ENCODE results near the gene NR2C2. TPM values are rescaled to one million over a fixed set of nuclear protein-coding genes. Genes with fewer than 3 reads are reported as not detected.
"Not testable (repeated sequence)": the region's sequence is repeated elsewhere in the genome, so short reads cannot be mapped to it uniquely, and the experiment has no call there.

NR2C2 gene
- total RNA-seq, 1 donor from 2014 or later = 61.5 TPM

DNA sequence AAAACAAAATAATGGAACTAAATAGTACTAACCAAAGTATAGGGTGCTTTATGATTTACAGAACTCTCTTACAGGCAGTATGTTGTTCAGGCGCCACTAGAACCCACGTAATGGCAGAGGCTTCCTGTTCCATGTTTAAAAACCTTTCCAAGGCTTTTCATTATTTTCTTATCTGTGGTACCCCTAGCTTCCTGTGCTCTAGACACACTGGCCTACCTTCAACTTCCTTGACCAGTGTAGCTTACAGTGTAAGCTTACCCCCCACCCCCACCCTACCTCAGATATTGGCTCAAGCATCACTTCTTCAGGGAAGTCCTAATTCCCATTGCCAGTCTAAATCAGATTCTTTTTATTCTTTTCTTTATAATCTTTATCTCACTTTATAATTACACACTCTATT is 2.9 kb downstream of the NR2C2 start:
- intact Hi-C loops (cut with micrococcal nuclease) = no loop called here

DNA sequence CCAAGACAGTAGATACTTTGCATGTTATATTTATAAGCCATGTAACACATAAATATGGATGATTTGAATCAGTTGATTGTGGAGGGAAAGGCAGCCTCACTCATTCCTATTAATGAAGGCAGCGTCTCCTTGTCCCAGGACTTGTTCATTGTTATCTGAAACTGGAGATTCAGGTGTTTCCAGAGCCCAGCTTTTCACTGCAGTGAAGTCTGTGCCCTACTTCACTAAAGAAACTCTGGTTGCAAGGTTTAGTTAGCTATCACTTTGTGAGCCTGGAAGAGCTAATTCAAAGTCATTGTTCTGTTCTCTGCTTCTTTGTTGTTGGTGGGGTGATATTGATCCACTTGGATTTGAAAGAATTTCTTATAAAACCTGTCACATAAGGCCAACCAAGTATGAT is 9.8 kb downstream of the NR2C2 start:
- intact Hi-C loops (cut with micrococcal nuclease) = no loop called here

DNA sequence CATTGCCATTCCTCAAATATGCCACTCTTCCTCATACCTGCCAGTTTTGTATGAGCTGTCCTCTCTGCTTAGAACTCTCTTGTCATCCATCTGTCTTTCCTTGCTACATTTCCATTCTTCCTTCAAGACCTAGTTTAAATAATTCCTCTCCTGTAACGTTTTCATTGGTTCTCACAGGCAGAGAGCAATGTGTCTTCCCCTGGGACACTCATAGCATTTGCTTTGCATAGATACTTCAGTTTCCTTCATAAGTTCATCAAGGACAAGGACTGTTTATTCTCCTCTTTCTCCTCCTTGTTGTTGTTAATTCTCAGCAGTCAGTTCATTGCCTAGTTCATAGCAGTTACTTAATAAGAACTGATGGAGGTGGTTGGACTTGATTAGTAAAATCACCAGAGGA is 10.5 kb downstream of the NR2C2 start:
- intact Hi-C loops (cut with micrococcal nuclease) = loop anchor here (1.0 kb wide), 1 partner anchor 33 kb away; no protein-coding TSS in a partner anchor

- intact Hi-C loops (cut with micrococcal nuclease) = loop anchor here (1.0 kb wide), 1 partner anchor 11 kb away; no protein-coding TSS in a partner anchor
Observed at GRCh38 chr3:14959359-14959943, 12.1 kb downstream of the NR2C2 start.

DNA sequence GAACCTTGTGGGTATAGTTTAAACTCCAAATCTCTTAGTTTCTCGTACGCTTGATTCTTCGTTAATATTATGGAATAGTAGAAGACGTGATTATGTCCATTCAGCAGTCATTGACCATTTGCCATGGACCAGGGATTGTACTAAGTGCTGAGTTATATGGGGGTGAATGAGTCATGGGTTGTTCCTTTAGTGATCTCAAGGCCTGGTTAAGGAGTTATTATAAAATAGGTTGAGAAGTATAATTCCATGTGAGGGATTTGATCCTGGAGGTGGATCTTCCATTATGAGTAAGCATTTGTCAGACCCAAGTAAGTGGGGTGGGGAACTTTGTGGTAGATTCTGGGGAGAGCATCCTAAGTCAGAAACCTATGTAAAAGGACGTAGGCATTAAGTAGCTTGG is 15.4 kb downstream of the NR2C2 start:
- intact Hi-C loops (cut with micrococcal nuclease) = no loop called here

GRCh38 chr3:14967285-14967684 is 19.9 kb downstream of the NR2C2 start:
- intact Hi-C loops (cut with micrococcal nuclease) = no loop called here

GRCh38 chr3:14969671-14970070 is 22.3 kb downstream of the NR2C2 start:
- intact Hi-C loops (cut with micrococcal nuclease) = no loop called here

DNA sequence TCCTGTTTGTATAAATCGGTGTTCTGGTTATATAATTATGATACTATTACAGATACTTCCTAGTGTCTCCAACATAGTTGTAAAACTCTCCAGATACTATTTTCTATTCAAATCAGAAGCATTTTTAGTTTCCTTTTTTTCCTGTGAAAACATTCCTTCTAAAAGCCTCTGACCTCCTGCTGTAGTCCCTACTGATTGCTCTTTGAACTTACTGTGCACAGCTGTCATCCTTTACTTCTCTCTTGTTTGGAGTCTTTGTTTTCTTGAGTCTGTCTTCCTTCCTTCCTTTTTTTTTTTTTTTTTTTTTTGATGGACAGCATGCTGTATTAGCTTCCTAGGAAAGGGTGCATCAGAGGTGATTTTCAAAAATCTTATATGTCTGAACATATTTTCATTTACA is 28.9 kb downstream of the NR2C2 start:
- intact Hi-C loops (cut with micrococcal nuclease) = no loop called here

GRCh38 chr3:14980689-14981088 is 33.3 kb downstream of the NR2C2 start:
- intact Hi-C loops (cut with micrococcal nuclease) = no loop called here

GRCh38 chr3:14984581-14985113 is 37.3 kb downstream of the NR2C2 start:
- intact Hi-C loops (cut with micrococcal nuclease) = no loop called here

GRCh38 chr3:14988988-14989394 is 41.6 kb downstream of the NR2C2 start:
- intact Hi-C loops (cut with micrococcal nuclease) = no loop called here

- intact Hi-C loops (cut with micrococcal nuclease) = no loop called here
Observed at GRCh38 chr3:14989943-14990779, 42.8 kb downstream of the NR2C2 start.

DNA sequence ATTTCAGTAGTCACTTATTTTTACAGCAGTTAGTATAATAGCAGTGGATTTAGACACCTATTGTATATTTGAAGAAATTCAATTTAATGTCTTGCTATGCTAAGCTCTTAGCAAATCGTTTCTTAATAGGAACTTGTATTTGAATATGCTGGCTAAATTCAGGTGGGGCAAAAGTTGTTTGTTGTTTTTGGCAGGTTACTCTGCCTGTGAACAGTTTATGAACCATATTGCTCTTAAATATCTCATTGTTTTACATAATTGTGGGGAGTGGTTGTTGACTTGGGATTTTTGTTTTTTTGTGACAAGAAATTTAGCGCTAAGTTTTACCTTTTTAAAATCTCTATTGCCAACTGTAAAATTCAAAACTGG is 43.4 kb downstream of the NR2C2 start:
- intact Hi-C loops (cut with micrococcal nuclease) = no loop called here

DNA sequence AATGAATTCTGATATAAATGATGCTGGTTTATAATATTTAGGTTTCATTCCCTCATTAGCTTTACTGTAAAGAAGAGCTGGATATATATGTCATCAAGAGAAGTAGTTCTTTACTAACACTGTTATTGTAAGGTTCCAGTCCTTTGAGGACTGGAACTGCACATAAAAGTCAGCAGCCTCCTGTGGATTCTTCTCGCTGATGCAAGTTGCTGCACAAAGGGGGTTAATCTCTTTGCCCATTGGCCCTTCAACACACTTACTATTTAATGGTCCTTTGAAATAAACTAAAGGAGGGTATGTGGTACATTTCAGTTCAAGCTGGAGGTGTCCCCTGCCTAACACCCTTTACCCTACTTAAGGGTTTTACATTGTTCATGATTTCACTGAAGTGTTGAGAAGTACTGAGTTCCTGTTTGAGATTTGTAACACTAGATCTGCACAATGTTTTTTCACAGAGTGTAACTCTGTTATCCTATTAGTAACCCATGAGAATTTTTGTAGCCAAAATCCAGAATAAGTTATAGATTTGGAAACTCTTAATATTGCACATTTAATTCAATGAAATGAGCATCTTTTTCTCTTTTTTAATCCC is 43.9 kb downstream of the NR2C2 start:
- intact Hi-C loops (cut with micrococcal nuclease) = no loop called here

- intact Hi-C loops (cut with micrococcal nuclease) = no loop called here
Observed at GRCh38 chr3:14991818-14992612, 44.6 kb downstream of the NR2C2 start.

DNA sequence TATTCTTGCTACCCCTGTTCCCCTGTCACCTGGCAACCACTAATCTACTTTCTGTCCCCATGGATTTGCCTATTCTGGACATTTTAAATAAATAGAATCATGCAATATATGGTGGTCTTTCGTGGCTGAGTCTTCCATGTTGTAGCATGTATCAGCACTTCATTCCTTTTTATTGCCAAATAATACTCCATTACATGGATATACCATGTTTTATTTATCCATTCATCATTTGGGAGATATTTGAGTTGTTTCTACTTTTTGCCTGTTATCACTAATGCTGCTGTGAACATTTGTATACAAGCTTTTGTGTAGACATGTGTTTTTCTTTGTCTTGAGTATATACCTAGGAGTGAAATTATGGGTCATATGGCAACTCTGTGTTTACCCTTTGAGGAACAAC is 50.6 kb downstream of the NR2C2 start:
- intact Hi-C loops (cut with micrococcal nuclease) = no loop called here

- intact Hi-C loops (cut with micrococcal nuclease) = not testable (repeated sequence)
Observed at GRCh38 chr3:14999182-14999581, 51.8 kb downstream of the NR2C2 start.

DNA sequence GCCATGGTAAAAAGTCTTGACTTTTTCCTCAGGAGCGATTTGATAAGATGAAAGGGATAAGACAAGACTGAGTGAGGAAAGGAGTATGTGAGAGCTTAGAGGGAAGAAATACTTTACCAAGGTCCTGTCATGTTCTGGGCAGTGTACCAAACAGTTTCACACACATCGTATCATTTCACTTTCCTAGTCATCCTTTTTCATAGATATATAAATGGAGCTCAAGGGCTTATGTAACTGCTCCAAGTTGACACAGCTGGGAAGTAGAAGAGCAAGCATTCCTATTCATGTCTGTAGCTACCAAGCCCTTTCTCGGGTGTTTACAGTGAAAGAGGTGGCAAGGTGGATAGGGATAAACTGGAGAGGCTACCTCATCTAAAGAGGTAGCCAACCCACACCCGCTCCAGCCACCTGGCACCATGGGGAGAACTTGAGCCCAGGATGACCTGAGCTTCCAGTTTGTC is 60.3 kb downstream of the NR2C2 start:
- intact Hi-C loops (cut with micrococcal nuclease) = no loop called here

GRCh38 chr3:15009167-15009566 is 61.8 kb downstream of the NR2C2 start:
- intact Hi-C loops (cut with micrococcal nuclease) = no loop called here

- intact Hi-C loops (cut with micrococcal nuclease) = no loop called here
Observed at GRCh38 chr3:15010664-15011063, 63.3 kb downstream of the NR2C2 start.

DNA sequence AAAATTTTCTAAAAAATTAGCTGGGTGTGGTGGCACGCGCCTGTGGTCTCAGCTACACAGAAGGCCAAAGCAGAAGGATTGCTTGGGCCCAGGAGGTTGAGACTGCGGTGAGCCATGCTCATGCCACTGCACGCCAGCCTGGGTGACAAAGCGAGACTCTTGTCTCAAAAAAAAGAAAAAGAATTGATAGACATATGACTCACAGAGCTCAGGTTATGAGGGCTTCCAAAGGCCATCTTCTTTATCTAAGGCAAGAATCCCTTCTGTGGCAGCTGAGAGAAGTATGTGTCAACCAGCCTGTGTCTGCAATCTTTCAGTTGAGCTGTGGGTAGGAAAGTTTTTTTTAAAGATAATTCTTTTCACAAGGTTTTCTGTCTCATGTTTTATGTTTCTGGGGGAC is 63.8 kb downstream of the NR2C2 start:
- intact Hi-C loops (cut with micrococcal nuclease) = no loop called here
